ENCODE data around the gene ALDH3B2.

- TF ChIP-seq, protein P1, sequence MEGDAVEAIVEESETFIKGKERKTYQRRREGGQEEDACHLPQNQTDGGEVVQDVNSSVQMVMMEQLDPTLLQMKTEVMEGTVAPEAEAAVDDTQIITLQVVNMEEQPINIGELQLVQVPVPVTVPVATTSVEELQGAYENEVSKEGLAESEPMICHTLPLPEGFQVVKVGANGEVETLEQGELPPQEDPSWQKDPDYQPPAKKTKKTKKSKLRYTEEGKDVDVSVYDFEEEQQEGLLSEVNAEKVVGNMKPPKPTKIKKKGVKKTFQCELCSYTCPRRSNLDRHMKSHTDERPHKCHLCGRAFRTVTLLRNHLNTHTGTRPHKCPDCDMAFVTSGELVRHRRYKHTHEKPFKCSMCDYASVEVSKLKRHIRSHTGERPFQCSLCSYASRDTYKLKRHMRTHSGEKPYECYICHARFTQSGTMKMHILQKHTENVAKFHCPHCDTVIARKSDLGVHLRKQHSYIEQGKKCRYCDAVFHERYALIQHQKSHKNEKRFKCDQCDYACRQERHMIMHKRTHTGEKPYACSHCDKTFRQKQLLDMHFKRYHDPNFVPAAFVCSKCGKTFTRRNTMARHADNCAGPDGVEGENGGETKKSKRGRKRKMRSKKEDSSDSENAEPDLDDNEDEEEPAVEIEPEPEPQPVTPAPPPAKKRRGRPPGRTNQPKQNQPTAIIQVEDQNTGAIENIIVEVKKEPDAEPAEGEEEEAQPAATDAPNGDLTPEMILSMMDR (IDR thresholded peaks at IDR 0.05), result no peak
- no peak for TF ChIP-seq POLR2A (IDR thresholded peaks at IDR 0.05)
These were observed 25.7 kb upstream of the ALDH3B2 start for GRCh38 chr11:67700141-67700540.
